Inferior parietal cortex (tissue), 1 donor: ENCODE data around the gene TTC9B.
"Not testable (repeated sequence)": the region's sequence is repeated elsewhere in the genome, so short reads cannot be mapped to it uniquely, and the experiment has no call there.

ENCODE experiments used
- DNase-seq: peaks from one replicate; pipeline ENCODE4 v3.0.0-alpha.2; 2016; ENCODE audit errors: extremely low spot score

The TTC9B gene

DNA sequence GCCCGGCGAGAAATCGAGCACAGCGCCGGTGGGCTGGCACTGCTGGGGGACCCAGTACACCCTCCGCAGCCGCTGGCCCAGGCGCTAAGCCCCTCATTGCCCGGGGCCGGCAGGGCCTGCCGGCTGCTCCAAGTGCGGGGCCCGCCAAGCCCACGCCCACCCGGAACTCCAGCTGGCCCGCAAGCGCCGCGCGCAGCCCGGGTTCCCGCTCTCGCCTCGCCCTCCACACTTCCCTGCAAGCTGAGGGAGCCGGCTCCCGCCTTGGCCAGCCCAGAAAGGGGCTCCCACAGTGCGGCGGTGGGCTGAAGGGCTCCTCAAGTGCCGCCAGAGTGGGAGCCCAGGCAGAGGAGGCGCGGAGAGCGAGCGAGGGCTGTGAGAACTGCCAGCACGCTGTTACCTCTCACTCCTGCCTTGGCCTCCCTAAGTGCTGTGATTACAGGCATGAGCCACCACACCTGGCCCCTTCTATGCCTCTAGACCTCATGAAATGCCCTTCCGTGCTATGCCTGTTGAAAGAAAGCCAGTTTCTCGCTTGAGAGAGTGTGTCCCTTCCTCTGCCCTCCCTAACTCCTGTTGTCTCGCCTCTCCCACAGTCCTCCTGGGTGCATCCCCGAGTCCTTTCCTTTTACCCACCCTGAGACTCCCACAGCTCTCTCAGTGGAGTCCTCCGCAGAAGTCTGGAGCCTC, 47.7 kb downstream of the TTC9B start:
- DNase-seq: not testable (repeated sequence)

DNA sequence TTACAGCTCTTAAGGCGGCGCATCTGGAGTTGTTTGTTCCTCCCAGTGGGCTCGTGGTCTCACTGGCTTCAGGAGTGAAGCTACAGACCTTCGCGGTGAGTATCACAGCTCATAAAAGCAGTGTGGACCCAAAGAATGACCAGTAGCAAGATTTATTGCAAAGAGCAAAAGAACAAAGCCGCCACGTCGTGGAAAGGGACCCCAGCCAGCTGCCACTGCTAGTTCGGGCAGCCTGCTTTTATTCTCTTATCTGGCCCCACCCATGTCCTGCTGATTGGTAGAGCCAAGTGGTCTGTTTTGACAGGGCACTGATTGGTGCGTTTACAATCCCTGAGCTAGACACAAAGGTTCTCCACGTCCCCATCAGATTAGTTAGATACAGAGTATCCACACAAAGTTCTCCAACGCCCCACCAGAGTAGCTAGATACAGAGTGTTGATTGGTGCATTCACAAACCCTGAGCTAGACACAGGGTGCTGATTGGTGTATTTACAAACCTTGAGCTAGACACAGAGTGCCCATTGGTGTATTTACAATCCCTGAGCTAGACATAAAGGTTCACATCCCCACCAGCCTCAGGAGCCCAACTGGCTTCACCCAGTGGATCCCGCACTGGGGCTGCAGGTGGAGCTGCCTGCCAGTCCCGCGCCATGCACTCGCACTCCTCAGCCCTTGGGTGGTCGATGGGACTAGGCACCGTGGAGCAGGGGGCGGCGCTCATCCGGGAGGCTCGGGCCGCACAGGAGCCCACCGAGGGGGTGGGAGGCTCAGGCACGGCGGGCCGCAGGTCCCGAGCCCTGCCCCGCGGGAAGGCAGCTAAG, 48.5 kb downstream of the TTC9B start:
- DNase-seq: not testable (repeated sequence)
